NCI-H2107 treated with DMSO at 0.1 percent for 48 hours (cell line): ENCODE measurements around the gene CLIC5.

Experiments used
- DNase-seq: peaks from one replicate; lab custom pipeline; 2025; ENCODE audit not compliant: unreplicated experiment; lab: John Stamatoyannopoulos, UW

CLIC5 gene

GRCh38 chr6:46036911-46037310 lies 21.3 kb upstream of the CLIC5 start:
- no peak for DNase-seq

GRCh38 chr6:46035242-46035641 lies 19.6 kb upstream of the CLIC5 start:
- DNase-seq = no peak

GRCh38 chr6:46032110-46032998 lies 16.7 kb upstream of the CLIC5 start:
- DNase-seq = no peak

- no peak for DNase-seq
Measured at GRCh38 chr6:46029602-46030001, 13.9 kb upstream of the CLIC5 start.

GRCh38 chr6:46026307-46026706 lies 10.6 kb upstream of the CLIC5 start:
- no peak for DNase-seq

GRCh38 chr6:46025573-46025972 lies 9.9 kb upstream of the CLIC5 start:
- no peak for DNase-seq

- no peak for DNase-seq
Measured at GRCh38 chr6:46024124-46024769, 8.6 kb upstream of the CLIC5 start.

GRCh38 chr6:46023216-46023915 lies 7.7 kb upstream of the CLIC5 start:
- no peak for DNase-seq

- DNase-seq = no peak
Measured at GRCh38 chr6:46022106-46022948, 6.7 kb upstream of the CLIC5 start.

- no peak for DNase-seq
Measured at GRCh38 chr6:46017726-46018125, 2.1 kb upstream of the CLIC5 start.

GRCh38 chr6:46016063-46016608 lies 476 bp upstream of the CLIC5 start:
- DNase-seq = no peak

GRCh38 chr6:46014511-46015118 lies 1.0 kb downstream of the CLIC5 start:
- DNase-seq = no peak

GRCh38 chr6:46014046-46014445 lies 1.6 kb downstream of the CLIC5 start:
- no peak for DNase-seq

- DNase-seq = no peak
Measured at GRCh38 chr6:46013639-46014038, 2.0 kb downstream of the CLIC5 start.

GRCh38 chr6:46012834-46013233 lies 2.8 kb downstream of the CLIC5 start:
- no peak for DNase-seq

- DNase-seq = no peak
Measured at GRCh38 chr6:46011188-46012085, 4.2 kb downstream of the CLIC5 start.

GRCh38 chr6:46010771-46011170 lies 4.9 kb downstream of the CLIC5 start:
- DNase-seq = no peak

GRCh38 chr6:46010270-46010669 lies 5.4 kb downstream of the CLIC5 start:
- no peak for DNase-seq

- no peak for DNase-seq
Measured at GRCh38 chr6:46002264-46002663, 13.4 kb downstream of the CLIC5 start.
